NOMO-1 (cell line): ENCODE results near the gene LRRC4.

Source experiments
- DNase-seq, 2 experiments: peaks; one replicate each; lab custom pipeline; 2025; ENCODE audit not compliant: unreplicated experiment in 2 of 2; lab: John Stamatoyannopoulos, UW

The LRRC4 gene

GRCh38 chr7:128060018-128060417 is 28.8 kb upstream of the LRRC4 start:
- DNase-seq = no peak

- DNase-seq = no peak
Measured at GRCh38 chr7:128059143-128059988, 28.1 kb upstream of the LRRC4 start.

GRCh38 chr7:128057909-128058308 is 26.7 kb upstream of the LRRC4 start:
- no peak for DNase-seq

GRCh38 chr7:128056901-128057300 is 25.7 kb upstream of the LRRC4 start:
- DNase-seq = no peak

- no peak for DNase-seq
Measured at GRCh38 chr7:128055637-128056036, 24.4 kb upstream of the LRRC4 start.

- DNase-seq = no peak
Measured at GRCh38 chr7:128054511-128054910, 23.3 kb upstream of the LRRC4 start.

- no peak for DNase-seq
Measured at GRCh38 chr7:128053991-128054390, 22.8 kb upstream of the LRRC4 start.

- DNase-seq = peak in 1 of 2 experiments; percentile 1
Measured at GRCh38 chr7:128053023-128053422, 21.8 kb upstream of the LRRC4 start.

- DNase-seq = no peak
Measured at GRCh38 chr7:128052404-128052803, 21.2 kb upstream of the LRRC4 start.

- DNase-seq = no peak
Measured at GRCh38 chr7:128045766-128046165, 14.5 kb upstream of the LRRC4 start.

GRCh38 chr7:128045158-128045557 is 13.9 kb upstream of the LRRC4 start:
- DNase-seq = no peak

GRCh38 chr7:128044064-128044463 is 12.8 kb upstream of the LRRC4 start:
- DNase-seq = no peak

- DNase-seq = no peak
Measured at GRCh38 chr7:128042012-128042411, 10.8 kb upstream of the LRRC4 start.

GRCh38 chr7:128041203-128041602 is 10.0 kb upstream of the LRRC4 start:
- no peak for DNase-seq

GRCh38 chr7:128040205-128040604 is 9.0 kb upstream of the LRRC4 start:
- no peak for DNase-seq

- DNase-seq = no peak
Measured at GRCh38 chr7:128039544-128039953, 8.3 kb upstream of the LRRC4 start.

GRCh38 chr7:128037880-128038619 is 6.8 kb upstream of the LRRC4 start:
- no peak for DNase-seq

GRCh38 chr7:128037081-128037480 is 5.8 kb upstream of the LRRC4 start:
- no peak for DNase-seq

- no peak for DNase-seq
Measured at GRCh38 chr7:128036226-128036940, 5.1 kb upstream of the LRRC4 start.

- no peak for DNase-seq
Measured at GRCh38 chr7:128035712-128036111, 4.5 kb upstream of the LRRC4 start.

- no peak for DNase-seq
Measured at GRCh38 chr7:128034825-128035224, 3.6 kb upstream of the LRRC4 start.
